Nephron progenitor cell (in vitro differentiated cells): ENCODE results near the gene EPB41L4A.

Source experiments
- DNase-seq: peaks from one replicate; pipeline ENCODE4 v3.0.0; 2021
- H3K27ac Mint-ChIP-seq: 2 replicates; pipeline ENCODE4 v1.8.0; 2021; ENCODE audit warnings: mild to moderate bottlenecking, moderate library complexity, mixed read lengths
- H3K27me3 Mint-ChIP-seq: 2 replicates; pipeline ENCODE4 v1.8.0; 2021; ENCODE audit warnings: mild to moderate bottlenecking, low read depth, mixed read lengths; ENCODE audit not compliant: poor library complexity
- H3K36me3 Mint-ChIP-seq: 2 replicates; pipeline ENCODE4 v1.8.0; 2021; ENCODE audit warnings: low read depth, mixed read lengths
- H3K4me1 Mint-ChIP-seq: 2 replicates; pipeline ENCODE4 v1.8.0; 2021; ENCODE audit warnings: mixed read lengths
- H3K4me3 Mint-ChIP-seq: 2 replicates; pipeline ENCODE4 v1.8.0; 2021; ENCODE audit warnings: mild to moderate bottlenecking, moderate library complexity, mixed read lengths
- H3K9me3 Mint-ChIP-seq: 2 replicates; pipeline ENCODE4 v1.8.0; 2021; ENCODE audit warnings: mild to moderate bottlenecking, moderate library complexity, mixed read lengths
- TF ChIP-seq, protein P1 (sequence below): fragments of 200-600 bp; sonication (generic); IDR thresholded peaks from 2 replicates; pipeline ENCODE4 v1.5.0; 2021; ENCODE audit warnings: antibody characterized with exemption

The EPB41L4A gene

DNA sequence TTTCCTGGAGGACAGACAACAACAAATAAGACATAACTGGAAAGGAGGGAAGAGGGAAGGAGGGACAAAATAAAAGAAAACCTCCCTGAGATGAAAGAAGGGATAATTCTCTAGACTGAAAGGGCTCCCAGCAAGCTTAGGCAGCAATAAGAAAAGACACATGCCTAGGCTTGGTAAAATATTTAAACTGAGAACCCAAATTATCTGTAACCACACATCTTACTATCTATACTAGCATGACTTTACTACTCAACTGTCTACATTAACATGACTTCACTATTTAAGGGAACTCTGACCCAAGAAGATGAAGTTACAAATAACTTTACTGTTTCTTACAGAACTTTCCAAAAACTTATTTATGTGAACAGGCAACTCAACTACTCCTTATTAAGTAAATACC is 95.9 kb downstream of the EPB41L4A start:
- Mint-ChIP-seq H3K27me3 (peaks cover 6% of the 10 kb centered on the region), H3K36me3 (no peaks in the 10 kb centered on the region), H3K27ac (no peak overlapping the region), H3K4me3 (no peak overlapping the region), H3K9me3 (no peaks in the 10 kb centered on the region), H3K4me1 (no peaks in the 10 kb centered on the region)
- DNase-seq, result no peak
- TF ChIP-seq, protein P1, sequence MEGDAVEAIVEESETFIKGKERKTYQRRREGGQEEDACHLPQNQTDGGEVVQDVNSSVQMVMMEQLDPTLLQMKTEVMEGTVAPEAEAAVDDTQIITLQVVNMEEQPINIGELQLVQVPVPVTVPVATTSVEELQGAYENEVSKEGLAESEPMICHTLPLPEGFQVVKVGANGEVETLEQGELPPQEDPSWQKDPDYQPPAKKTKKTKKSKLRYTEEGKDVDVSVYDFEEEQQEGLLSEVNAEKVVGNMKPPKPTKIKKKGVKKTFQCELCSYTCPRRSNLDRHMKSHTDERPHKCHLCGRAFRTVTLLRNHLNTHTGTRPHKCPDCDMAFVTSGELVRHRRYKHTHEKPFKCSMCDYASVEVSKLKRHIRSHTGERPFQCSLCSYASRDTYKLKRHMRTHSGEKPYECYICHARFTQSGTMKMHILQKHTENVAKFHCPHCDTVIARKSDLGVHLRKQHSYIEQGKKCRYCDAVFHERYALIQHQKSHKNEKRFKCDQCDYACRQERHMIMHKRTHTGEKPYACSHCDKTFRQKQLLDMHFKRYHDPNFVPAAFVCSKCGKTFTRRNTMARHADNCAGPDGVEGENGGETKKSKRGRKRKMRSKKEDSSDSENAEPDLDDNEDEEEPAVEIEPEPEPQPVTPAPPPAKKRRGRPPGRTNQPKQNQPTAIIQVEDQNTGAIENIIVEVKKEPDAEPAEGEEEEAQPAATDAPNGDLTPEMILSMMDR, result no peak

DNA sequence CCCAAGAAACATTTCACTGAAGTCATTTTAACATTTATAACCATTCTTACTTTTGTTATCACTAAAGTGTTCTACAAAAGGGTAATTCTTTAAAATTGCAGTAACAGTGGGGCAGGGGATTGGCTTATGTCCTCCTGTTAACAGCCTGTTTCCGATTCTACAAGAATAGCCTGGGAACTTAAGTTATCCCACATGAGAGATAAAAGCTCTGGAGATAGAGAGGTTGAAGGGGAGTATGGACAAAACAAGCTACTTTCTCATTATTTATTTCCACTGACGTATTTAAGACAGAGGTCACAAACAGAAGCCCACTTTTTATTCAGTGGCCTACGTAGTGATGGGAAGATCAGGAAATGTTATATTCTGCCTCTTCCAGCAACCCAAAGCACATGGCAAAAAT is 98.7 kb downstream of the EPB41L4A start:
- no peak for DNase-seq
- peaks cover 6% of the 10 kb centered on the region for H3K27me3 Mint-ChIP-seq
- no peak overlapping the region for H3K27ac Mint-ChIP-seq
- H3K4me3 Mint-ChIP-seq, result no peak overlapping the region
- H3K9me3 Mint-ChIP-seq, result no peaks in the 10 kb centered on the region
- TF ChIP-seq, protein P1, result no peak
- H3K4me1 Mint-ChIP-seq, result no peaks in the 10 kb centered on the region
- no peaks in the 10 kb centered on the region for H3K36me3 Mint-ChIP-seq

DNA sequence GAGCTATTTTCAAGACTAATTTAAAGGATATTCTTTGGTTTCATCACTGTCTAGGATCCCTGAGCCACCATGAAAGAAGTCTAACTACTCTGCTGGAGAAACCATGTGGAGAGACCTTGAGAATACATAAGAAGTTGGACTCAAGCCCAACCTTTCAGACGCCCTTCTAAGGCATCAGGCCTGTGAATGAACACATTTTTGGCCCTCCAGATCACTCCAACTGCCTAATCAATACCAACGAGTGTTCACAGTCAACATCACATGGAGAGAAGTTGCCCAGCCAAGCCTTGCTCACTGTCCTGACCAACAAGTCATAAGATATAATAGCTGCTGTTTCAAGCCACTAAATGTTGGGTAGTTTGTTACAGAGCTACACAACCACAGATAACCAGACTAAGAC is 100.7 kb downstream of the EPB41L4A start:
- H3K36me3 Mint-ChIP-seq, result no peaks in the 10 kb centered on the region
- no peak overlapping the region for H3K27ac Mint-ChIP-seq
- no peaks in the 10 kb centered on the region for H3K4me1 Mint-ChIP-seq
- H3K9me3 Mint-ChIP-seq, result no peaks in the 10 kb centered on the region
- no peak overlapping the region for H3K4me3 Mint-ChIP-seq
- no peak for DNase-seq
- TF ChIP-seq, protein P1, result no peak
- peaks cover 6% of the 10 kb centered on the region for H3K27me3 Mint-ChIP-seq

DNA sequence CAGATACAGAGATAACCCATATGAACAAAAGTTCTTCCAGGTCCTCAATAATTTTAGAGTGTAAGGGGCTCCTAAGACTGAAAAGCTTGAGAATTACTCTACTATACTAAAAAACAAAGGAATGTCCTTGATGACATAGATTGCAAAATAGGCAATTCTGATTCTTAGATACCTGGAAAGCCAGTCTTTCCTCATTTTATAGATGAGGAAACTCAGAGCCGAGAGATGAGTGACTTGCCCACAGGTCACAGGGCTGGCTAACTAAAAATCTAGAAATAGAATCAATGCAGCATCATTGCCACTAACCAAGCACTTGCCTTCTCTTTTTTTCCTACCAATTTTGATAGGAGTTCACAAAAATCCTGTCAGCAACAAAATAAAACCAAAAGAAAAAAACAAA is 101.2 kb downstream of the EPB41L4A start:
- Mint-ChIP-seq H3K4me1 (no peaks in the 10 kb centered on the region), H3K27me3 (peaks cover 6% of the 10 kb centered on the region), H3K36me3 (no peaks in the 10 kb centered on the region), H3K9me3 (no peaks in the 10 kb centered on the region), H3K27ac (no peak overlapping the region), H3K4me3 (no peak overlapping the region)
- TF ChIP-seq, protein P1, result no peak
- no peak for DNase-seq

DNA sequence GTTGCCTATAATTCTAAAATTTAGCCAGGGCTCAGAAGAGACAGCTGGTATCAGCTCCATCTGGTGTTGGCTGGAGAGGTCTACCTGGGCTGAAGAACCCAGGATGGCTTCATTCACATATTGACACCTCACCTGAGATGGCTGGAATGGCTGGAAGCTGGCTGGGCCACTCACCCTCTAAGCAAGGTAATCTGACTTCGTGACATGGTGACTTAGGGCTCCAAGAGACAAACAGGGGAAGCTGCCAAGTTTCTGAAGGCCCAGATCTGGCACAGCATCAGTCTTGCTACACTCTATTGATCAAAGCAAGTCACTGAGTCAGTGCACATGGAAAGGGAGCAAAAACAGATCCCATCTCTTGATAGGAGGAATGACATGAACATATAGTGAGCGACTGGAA is 102.3 kb downstream of the EPB41L4A start:
- H3K4me3 Mint-ChIP-seq, result no peak overlapping the region
- H3K4me1 Mint-ChIP-seq, result no peaks in the 10 kb centered on the region
- no peaks in the 10 kb centered on the region for H3K9me3 Mint-ChIP-seq
- TF ChIP-seq, protein P1, result no peak
- no peaks in the 10 kb centered on the region for H3K36me3 Mint-ChIP-seq
- DNase-seq, result no peak
- peaks cover 8% of the 10 kb centered on the region for H3K27me3 Mint-ChIP-seq
- no peak overlapping the region for H3K27ac Mint-ChIP-seq

DNA sequence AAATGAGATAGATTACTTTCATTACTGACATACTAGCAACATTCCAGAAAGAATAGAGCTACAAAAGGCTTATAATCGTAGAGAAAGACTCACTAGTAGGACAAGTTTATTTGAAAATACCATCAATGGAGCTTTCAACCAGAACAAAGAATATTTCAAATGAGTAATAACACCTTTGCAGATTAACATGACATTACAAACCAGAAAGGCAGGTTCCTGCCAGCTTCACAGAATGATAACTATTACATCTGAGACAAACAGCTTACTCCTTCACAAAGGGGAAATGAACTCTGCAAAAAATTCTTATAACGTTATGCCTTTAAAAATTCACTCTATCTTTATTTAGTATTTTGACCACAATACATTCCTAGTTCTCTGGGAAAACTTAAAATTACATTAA is 103.1 kb downstream of the EPB41L4A start:
- Mint-ChIP-seq H3K9me3 (no peaks in the 10 kb centered on the region), H3K27ac (no peak overlapping the region), H3K27me3 (peaks cover 9% of the 10 kb centered on the region), H3K4me3 (no peak overlapping the region), H3K4me1 (no peaks in the 10 kb centered on the region), H3K36me3 (no peaks in the 10 kb centered on the region)
- no peak for DNase-seq
- TF ChIP-seq, protein P1, result no peak
